GM21737 (cell line): ENCODE data around the gene ECSCR.
A peak's percentile ranks its signal among the peaks of the same experiment; 100 is the strongest.
"Not testable (repeated sequence)": the region's sequence is repeated elsewhere in the genome, so short reads cannot be mapped to it uniquely, and the experiment has no call there.

Experiments used
- ATAC-seq: cut with Tn5 transposase; IDR thresholded peaks from one replicate; pipeline ENCODE4 v1.9.1; 2021; ENCODE audit warnings: mild to moderate bottlenecking, moderate library complexity; ENCODE audit not compliant: unreplicated experiment

The ECSCR gene

GRCh38 chr5:139414581-139415130 lies 47.9 kb downstream of the ECSCR start:
- no peak for ATAC-seq

GRCh38 chr5:139413963-139414362 lies 48.6 kb downstream of the ECSCR start:
- no peak for ATAC-seq

GRCh38 chr5:139413153-139413552 lies 49.4 kb downstream of the ECSCR start:
- ATAC-seq = no peak

GRCh38 chr5:139410993-139411828 lies 51.3 kb downstream of the ECSCR start:
- ATAC-seq = no peak

- ATAC-seq = no peak
These were observed 52.2 kb downstream of the ECSCR start for GRCh38 chr5:139410121-139410992.

- ATAC-seq = not testable (repeated sequence)
These were observed 53.4 kb downstream of the ECSCR start for GRCh38 chr5:139409116-139409515.

GRCh38 chr5:139408191-139408590 lies 54.4 kb downstream of the ECSCR start:
- no peak for ATAC-seq

- ATAC-seq = no peak
These were observed 55.0 kb downstream of the ECSCR start for GRCh38 chr5:139407517-139407916.

- no peak for ATAC-seq
These were observed 55.6 kb downstream of the ECSCR start for GRCh38 chr5:139406963-139407362.

GRCh38 chr5:139404484-139404840 lies 58.1 kb downstream of the ECSCR start:
- ATAC-seq = no peak

GRCh38 chr5:139403787-139404483 lies 58.6 kb downstream of the ECSCR start, which contains the start of gene SPATA24:
TSS of gene SPATA24 (minus strand) at chr5:139404089. CDS start at chr5:139404060, 29 bp downstream.
- ATAC-seq = peak; percentile 74

- ATAC-seq = no peak
These were observed 59.1 kb downstream of the ECSCR start for GRCh38 chr5:139403418-139403786.

GRCh38 chr5:139402561-139403158 lies 59.9 kb downstream of the ECSCR start:
- ATAC-seq = no peak

- no peak for ATAC-seq
These were observed 61.0 kb downstream of the ECSCR start for GRCh38 chr5:139401546-139401945.

GRCh38 chr5:139399501-139400121 lies 62.9 kb downstream of the ECSCR start:
- peak; percentile 21 for ATAC-seq
